Caco-2 (cell line): ENCODE measurements around the gene NUTF2. TPM values are rescaled to one million over a fixed set of nuclear protein-coding genes. Genes with fewer than 3 reads are reported as not detected.

Experiments
- BruUV-seq: library from RNA; stranded (reverse); fragments of 400-500 nt; replicated peaks from 2 replicates; lab custom pipeline; 2021; lab: Mats Ljungman, UMichigan
- CTCF ChIA-PET: fragments of 300-600 bp; sonication (Branson Sonifier 250); formaldehyde crosslinking; loops from one replicate; lab custom pipeline; 2022; ENCODE audit warnings: antibody characterized with exemption; lab: Charles Lee
- POLR2A ChIA-PET: fragments of 300-600 bp; sonication (Branson Sonifier 250); formaldehyde crosslinking; loops from one replicate; lab custom pipeline; 2022; ENCODE audit warnings: antibody characterized with exemption; lab: Charles Lee
- DNase-seq, 2 experiments: peaks; one replicate each; pipeline versions ENCODE4 v3.0.0 to v3.0.0-alpha.2; 2020 to 2022
- H3K27me3 ChIP-seq: replicated peaks from 2 replicates; pipeline ENCODE4 v1.6.0; 2011; ENCODE audit warnings: low read length; ENCODE audit not compliant: control insufficient read depth, insufficient read depth
- H3K36me3 ChIP-seq: 2 replicates; pipeline ENCODE4 v1.5.1; 2011; ENCODE audit warnings: low read length; ENCODE audit not compliant: control insufficient read depth, insufficient read depth
- H3K4me1 ChIP-seq: fragments of 250-450 bp; sonication (Bioruptor Pico); 2 replicates; pipeline ENCODE4 v1.5.1; 2020; ENCODE audit warnings: mild to moderate bottlenecking
- H3K4me3 ChIP-seq: 2 replicates; pipeline ENCODE4 v1.5.1; 2011; ENCODE audit warnings: low read depth, mild to moderate bottlenecking, control low read depth, low read length
- H3K9me3 ChIP-seq: fragments of 250-450 bp; sonication (Bioruptor Pico); 2 replicates; pipeline ENCODE4 v1.5.1; 2020; ENCODE audit warnings: mild to moderate bottlenecking, moderate library complexity
- H3K27ac Mint-ChIP-seq: one replicate; pipeline ENCODE4 v1.8.0; 2022; ENCODE audit warnings: mixed read lengths; ENCODE audit not compliant: unreplicated experiment
- H3K27me3 Mint-ChIP-seq: one replicate; pipeline ENCODE4 v1.8.0; 2022; ENCODE audit warnings: mixed read lengths; ENCODE audit not compliant: insufficient read depth, unreplicated experiment
- H3K36me3 Mint-ChIP-seq: one replicate; pipeline ENCODE4 v1.8.0; 2022; ENCODE audit warnings: mild to moderate bottlenecking, mixed read lengths; ENCODE audit not compliant: insufficient read depth, unreplicated experiment
- H3K4me1 Mint-ChIP-seq: one replicate; pipeline ENCODE4 v1.8.0; 2022; ENCODE audit warnings: low read depth, mixed read lengths; ENCODE audit not compliant: unreplicated experiment
- H3K4me3 Mint-ChIP-seq: one replicate; pipeline ENCODE4 v1.8.0; 2022; ENCODE audit warnings: mild to moderate bottlenecking, moderate library complexity, mixed read lengths; ENCODE audit not compliant: unreplicated experiment
- H3K9me3 Mint-ChIP-seq: one replicate; pipeline ENCODE4 v1.8.0; 2022; ENCODE audit warnings: mixed read lengths; ENCODE audit not compliant: unreplicated experiment
- CTCF ChIP-seq, 2 experiments: fragments of 200-600 bp in 1 of 2; IDR thresholded peaks; 1 replicate in 1 of 2; 2 replicates in 1 of 2; pipeline versions ENCODE4 v1.5.1 to v1.8.0; 2011 to 2022; ENCODE audit warnings: antibody characterized with exemption in 1 of 2, control low read depth in 1 of 2, inconsistent platforms in 1 of 2, low read depth in 1 of 2, low read length in 1 of 2, mild to moderate bottlenecking in 1 of 2, moderate library complexity in 1 of 2; ENCODE audit not compliant: insufficient read depth in 1 of 2, severe bottlenecking in 1 of 2, unreplicated experiment in 1 of 2
- intact Hi-C: fragments of 100-400 bp; cut with micrococcal nuclease; formaldehyde crosslinking; loops from one replicate; pipeline ENCODE4 v1.10.0; 2022; ENCODE audit not compliant: unreplicated experiment
- total RNA-seq: library from RNA; stranded (reverse); gene quantifications from 2 replicates; pipeline ENCODE4 v1.2.3, GENCODE V29; 2022

The NUTF2 gene
- total RNA-seq, 1 experiment from 2014 or later: 239 TPM

- no peak for DNase-seq
- H3K4me1 ChIP-seq: no peaks in the 10 kb centered on the region
- CTCF ChIA-PET: interaction anchor here (0.6 kb wide), 1 partner anchor 227 kb away, joined by 3 read pairs; no protein-coding TSS in a partner anchor
- H3K9me3 Mint-ChIP-seq: no peaks in the 10 kb centered on the region
- peaks cover 4% of the 10 kb centered on the region for H3K36me3 ChIP-seq
- no peaks in the 10 kb centered on the region for H3K9me3 ChIP-seq
- H3K27ac Mint-ChIP-seq: no peak overlapping the region
- peaks cover 7% of the 10 kb centered on the region for H3K4me1 Mint-ChIP-seq
- H3K4me3 Mint-ChIP-seq: no peak overlapping the region
- intact Hi-C loops: no loop called here
- no peaks in the 10 kb centered on the region for H3K27me3 ChIP-seq
- TF ChIP-seq CTCF (IDR thresholded peaks at IDR 0.05; ENCODE audit: insufficient read depth in 1 of 2, low read depth in 1 of 2, low read length in 1 of 2, severe bottlenecking in 1 of 2, unreplicated experiment in 1 of 2): no peak
- H3K36me3 Mint-ChIP-seq: no peaks in the 10 kb centered on the region
- no peaks in the 10 kb centered on the region for H3K27me3 Mint-ChIP-seq
- POLR2A ChIA-PET: no interaction called here
- H3K4me3 ChIP-seq: no peak overlapping the region
- BruUV-seq: no TSS peak
Observed at GRCh38 chr16:67915831-67916723, 69.3 kb downstream of the NUTF2 start.

GRCh38 chr16:67917140-67917851, 70.6 kb downstream of the NUTF2 start:
- no peak for DNase-seq
- intact Hi-C loops: no loop called here
- TF ChIP-seq CTCF (IDR thresholded peaks at IDR 0.05; ENCODE audit: insufficient read depth in 1 of 2, low read depth in 1 of 2, low read length in 1 of 2, severe bottlenecking in 1 of 2, unreplicated experiment in 1 of 2): no peak
- Mint-ChIP-seq H3K9me3 (no peaks in the 10 kb centered on the region), H3K36me3 (no peaks in the 10 kb centered on the region), H3K4me3 (no peak overlapping the region), H3K27me3 (no peaks in the 10 kb centered on the region), H3K4me1 (peaks cover 7% of the 10 kb centered on the region), H3K27ac (no peak overlapping the region)
- BruUV-seq: no TSS peak
- no peaks in the 10 kb centered on the region for H3K27me3 ChIP-seq
- H3K36me3 ChIP-seq: peaks cover 4% of the 10 kb centered on the region
- no peaks in the 10 kb centered on the region for H3K9me3 ChIP-seq
- POLR2A ChIA-PET: interaction anchor here (0.5 kb wide), 1 partner anchor 101 kb away, joined by 6 read pairs; no protein-coding TSS in a partner anchor
- H3K4me3 ChIP-seq: no peak overlapping the region
- CTCF ChIA-PET: interaction anchor here (0.5 to 0.8 kb wide), 2 partner anchors 18 to 411 kb away, joined by 3 read pairs; no protein-coding TSS in a partner anchor
- no peaks in the 10 kb centered on the region for H3K4me1 ChIP-seq

- Mint-ChIP-seq H3K9me3 (no peaks in the 10 kb centered on the region), H3K36me3 (peaks cover 2% of the 10 kb centered on the region), H3K4me1 (peaks cover 7% of the 10 kb centered on the region), H3K4me3 (no peak overlapping the region), H3K27ac (no peak overlapping the region), H3K27me3 (no peaks in the 10 kb centered on the region)
- no peak for TF ChIP-seq CTCF (IDR thresholded peaks at IDR 0.05; ENCODE audit: insufficient read depth in 1 of 2, low read depth in 1 of 2, low read length in 1 of 2, severe bottlenecking in 1 of 2, unreplicated experiment in 1 of 2)
- no TSS peak for BruUV-seq
- Histone ChIP-seq H3K27me3 (no peaks in the 10 kb centered on the region), H3K4me3 (no peak overlapping the region), H3K4me1 (no peaks in the 10 kb centered on the region), H3K36me3 (peaks cover 4% of the 10 kb centered on the region), H3K9me3 (no peaks in the 10 kb centered on the region)
- POLR2A ChIA-PET: interaction anchor here (0.5 kb wide), 1 partner anchor 101 kb away, joined by 6 read pairs; no protein-coding TSS in a partner anchor
- intact Hi-C loops: no loop called here
- DNase-seq: no peak
- CTCF ChIA-PET: interaction anchor here (0.7 to 0.8 kb wide), 2 partner anchors 18 to 33 kb away, joined by 3 read pairs; no protein-coding TSS in a partner anchor
Observed at GRCh38 chr16:67917852-67918236, 71.1 kb downstream of the NUTF2 start.
